NOMO-1 treated with dmso at 0.1 percent for 144 hours (cell line): ENCODE measurements around the gene DPH3.
A peak's percentile ranks its signal among the peaks of the same experiment; 100 is the strongest.
"Not testable (repeated sequence)": the region's sequence is repeated elsewhere in the genome, so short reads cannot be mapped to it uniquely, and the experiment has no call there.

Experiments
- DNase-seq: peaks from one replicate; lab custom pipeline; 2025; ENCODE audit not compliant: unreplicated experiment; lab: John Stamatoyannopoulos, UW

The DPH3 gene

GRCh38 chr3:16264708-16265454 lies at the start of gene DPH3, which contains the start of gene OXNAD1:
Gene DPH3 (minus strand): TSS chr3:16264943. CDS start chr3:16264876, 67 bp downstream.
Gene OXNAD1 (plus strand): TSS chr3:16265212. CDS start chr3:16270953, 5,741 bp downstream.
- peak; percentile 98 for DNase-seq

- no peak for DNase-seq
Observed at GRCh38 chr3:16313886-16314645, 49.3 kb upstream of the DPH3 start.

GRCh38 chr3:16311960-16312451 lies 47.3 kb upstream of the DPH3 start:
- no peak for DNase-seq

GRCh38 chr3:16310486-16310885 lies 45.7 kb upstream of the DPH3 start:
- DNase-seq, result not testable (repeated sequence)

GRCh38 chr3:16309558-16309957 lies 44.8 kb upstream of the DPH3 start:
- DNase-seq, result peak; percentile 26

GRCh38 chr3:16308727-16309126 lies 44.0 kb upstream of the DPH3 start:
- no peak for DNase-seq

- no peak for DNase-seq
Observed at GRCh38 chr3:16307832-16308531, 43.2 kb upstream of the DPH3 start.

GRCh38 chr3:16305111-16305541 lies 40.4 kb upstream of the DPH3 start:
- no peak for DNase-seq

- no peak for DNase-seq
Observed at GRCh38 chr3:16304061-16305010, 39.6 kb upstream of the DPH3 start.

GRCh38 chr3:16303037-16303575 lies 38.4 kb upstream of the DPH3 start:
- no peak for DNase-seq

- DNase-seq, result no peak
Observed at GRCh38 chr3:16302082-16302631, 37.4 kb upstream of the DPH3 start.

- DNase-seq, result no peak
Observed at GRCh38 chr3:16301507-16301906, 36.8 kb upstream of the DPH3 start.

GRCh38 chr3:16300881-16301359 lies 36.2 kb upstream of the DPH3 start:
- DNase-seq, result no peak

- DNase-seq, result no peak
Observed at GRCh38 chr3:16300307-16300706, 35.6 kb upstream of the DPH3 start.

- no peak for DNase-seq
Observed at GRCh38 chr3:16299746-16300145, 35.0 kb upstream of the DPH3 start.

- DNase-seq, result no peak
Observed at GRCh38 chr3:16298891-16299290, 34.1 kb upstream of the DPH3 start.

GRCh38 chr3:16297997-16298885 lies 33.5 kb upstream of the DPH3 start:
- DNase-seq, result no peak

GRCh38 chr3:16295298-16295890 lies 30.7 kb upstream of the DPH3 start:
- DNase-seq, result no peak
